ENCODE data around the gene AKAP1. TPM values are rescaled to one million over a fixed set of nuclear protein-coding genes. Genes with fewer than 3 reads are reported as not detected.

Gene AKAP1
- polyA plus RNA-seq, 2 of the 4 experiments (the other 2 are of a cell fraction), result 45.8 to 48.0 TPM

GRCh38 chr17:57105591-57105990, 20.5 kb downstream of the AKAP1 start:
- H3K4me1 ChIP-seq, result peaks cover 30% of the 10 kb centered on the region
- TF ChIP-seq NR3C1 (IDR thresholded peaks at IDR 0.05), result no peak
- TF ChIP-seq MAX (IDR thresholded peaks at IDR 0.05), result no peak
- TF ChIP-seq, protein P1, sequence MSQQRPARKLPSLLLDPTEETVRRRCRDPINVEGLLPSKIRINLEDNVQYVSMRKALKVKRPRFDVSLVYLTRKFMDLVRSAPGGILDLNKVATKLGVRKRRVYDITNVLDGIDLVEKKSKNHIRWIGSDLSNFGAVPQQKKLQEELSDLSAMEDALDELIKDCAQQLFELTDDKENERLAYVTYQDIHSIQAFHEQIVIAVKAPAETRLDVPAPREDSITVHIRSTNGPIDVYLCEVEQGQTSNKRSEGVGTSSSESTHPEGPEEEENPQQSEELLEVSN (IDR thresholded peaks at IDR 0.05; ENCODE audit: borderline replicate concordance, low read depth), result no peak
- TF ChIP-seq CHD2 (IDR thresholded peaks at IDR 0.05; ENCODE audit: low read length, partially characterized antibody), result no peak
- no peak for TF ChIP-seq PHF8 (IDR thresholded peaks at IDR 0.05; ENCODE audit: borderline replicate concordance, low read depth)
- no peak for TF ChIP-seq RAD21 (conservative IDR thresholded peaks at IDR 0.05 in 1 of 2, IDR thresholded peaks at IDR 0.05 in 1 of 2)
- TF ChIP-seq FOSB (CRISPR knock-in tag; IDR thresholded peaks at IDR 0.05), result no peak
- TF ChIP-seq RCOR1 (IDR thresholded peaks at IDR 0.05; ENCODE audit: low read depth, low read length), result no peak
- no peak for TF ChIP-seq MYC (IDR thresholded peaks at IDR 0.05; ENCODE audit: borderline replicate concordance, low read length)
- WGBS (ENCODE audit: missing lambda C conversion rate), result 89% methylated on average over 8 of the region's 8 CpGs
- no peak overlapping the region for H3K27ac ChIP-seq
- no peak for ATAC-seq
- H3K4me2 ChIP-seq, result no peak overlapping the region
- no peak for DNase-seq (ENCODE audit: low read depth in 1 of 2, low spot score in 1 of 2)
- FAIRE-seq, result no peak
- H3K4me3 ChIP-seq, result no peak overlapping the region
- no peaks in the 10 kb centered on the region for H3K9me3 ChIP-seq
- ChIA-PET POLR2A (no interaction called here), CTCF (interaction anchor here (1.0 to 9.9 kb wide), 12 partner anchors 8 to 1030 kb away, joined by 3 to 77 read pairs (median 6); partner anchors contain the start of gene AKAP1)

- WGBS (ENCODE audit: missing lambda C conversion rate), result 84% methylated on average over 17 of the region's 17 CpGs
- CTCF ChIA-PET, result interaction anchor here (0.6 to 9.9 kb wide), 16 partner anchors 8 to 1030 kb away, joined by 3 to 77 read pairs (median 5); partner anchors contain the start of gene AKAP1
- POLR2A ChIA-PET, result interaction anchor here (1.9 kb wide), 1 partner anchor 21 kb away, joined by 8 read pairs; the partner anchor contains the start of gene AKAP1
- ATAC-seq, result peak; percentile 70 to 91
- peaks cover 30% of the 10 kb centered on the region for H3K4me1 ChIP-seq
- H3K4me2 ChIP-seq, result no peak overlapping the region; the same call in 2 of the 3 replicates
- no peak overlapping the region for H3K4me3 ChIP-seq
- no peak for FAIRE-seq
- peak in 1 of 2 experiments; percentile 57 for DNase-seq (ENCODE audit: low read depth in 1 of 2, low spot score in 1 of 2)
- TF ChIP-seq SREBF2 (IDR thresholded peaks at IDR 0.05), result no peak
- no peak for TF ChIP-seq CEBPB (IDR thresholded peaks at IDR 0.05)
- no peak for TF ChIP-seq MAZ (IDR thresholded peaks at IDR 0.05; ENCODE audit: borderline replicate concordance, low read depth, low read length)
- TF ChIP-seq TFCP2L1 (CRISPR knock-in tag; IDR thresholded peaks at IDR 0.05), result no peak
- TF ChIP-seq RAD21 (conservative IDR thresholded peaks at IDR 0.05 in 1 of 2, IDR thresholded peaks at IDR 0.05 in 1 of 2), result peak; percentile 25 to 33; a peak in 2 of 5 replicates
- no peak for TF ChIP-seq ZSCAN20 (CRISPR knock-in tag; IDR thresholded peaks at IDR 0.05)
- peak; percentile 52 for TF ChIP-seq CTCF (IDR thresholded peaks at IDR 0.05)
- no peak for TF ChIP-seq NPAS2 (CRISPR knock-in tag; IDR thresholded peaks at IDR 0.05; ENCODE audit: borderline replicate concordance)
- no peak for TF ChIP-seq REST (IDR thresholded peaks at IDR 0.05)
- H3K9me3 ChIP-seq, result no peaks in the 10 kb centered on the region
- peak overlapping the region in 1 of 2 experiments; percentile 63; a peak in 2 of 6 replicates for H3K27ac ChIP-seq
Measured at GRCh38 chr17:57106107-57106835, 21.2 kb downstream of the AKAP1 start.
